ENCODE data around the gene FAM216A. TPM values are rescaled to one million over a fixed set of nuclear protein-coding genes. Genes with fewer than 3 reads are reported as not detected.
A peak's percentile ranks its signal among the peaks of the same experiment; 100 is the strongest.
"Not testable (repeated sequence)": the region's sequence is repeated elsewhere in the genome, so short reads cannot be mapped to it uniquely, and the experiment has no call there.

Gene FAM216A
- total RNA-seq: 10 to 100 TPM; 17.4 to 41.5 TPM

GRCh38 chr12:110468214-110469048, at the start of gene FAM216A, which contains the start of gene GPN3:
Gene FAM216A, plus strand, starts transcription at chr12:110468845. Its CDS starts 31 bp downstream, at chr12:110468876.
Gene GPN3, minus strand, starts transcription at chr12:110468257. Its CDS starts 54 bp downstream, at chr12:110468203.
- peak; percentile 94 to 97 for DNase-seq (ENCODE audit: low spot score in 2 of 2)
- Mint-ChIP-seq H3K27ac (peak within 1 kb of the TSS; percentile 90 to 100), H3K9me3 (no peaks in the 10 kb centered on the region), H3K36me3 (peaks cover 15 to 34% of the 10 kb centered on the region in 2 donors)
- peak; percentile 86 to 89 for ATAC-seq

GRCh38 chr12:110420644-110421043, 48.0 kb upstream of the FAM216A start:
- DNase-seq (ENCODE audit: low spot score in 2 of 2); H3K27ac Mint-ChIP-seq; H3K9me3 Mint-ChIP-seq; ATAC-seq; H3K36me3 Mint-ChIP-seq: not testable (repeated sequence)

GRCh38 chr12:110421159-110421661, 47.4 kb upstream of the FAM216A start:
- ATAC-seq (no peak), DNase-seq (ENCODE audit: low spot score in 2 of 2) (no peak)
- Mint-ChIP-seq H3K27ac (no peak overlapping the region), H3K36me3 (no peaks in the 10 kb centered on the region), H3K9me3 (no peaks in the 10 kb centered on the region)

GRCh38 chr12:110421701-110422100, 46.9 kb upstream of the FAM216A start:
- Mint-ChIP-seq H3K27ac (no peak overlapping the region), H3K9me3 (no peaks in the 10 kb centered on the region), H3K36me3 (no peaks in the 10 kb centered on the region)
- DNase-seq (ENCODE audit: low spot score in 2 of 2) (no peak), ATAC-seq (no peak)

- Mint-ChIP-seq H3K9me3 (no peaks in the 10 kb centered on the region), H3K36me3 (no peaks in the 10 kb centered on the region), H3K27ac (no peak overlapping the region)
- ATAC-seq (no peak), DNase-seq (ENCODE audit: low spot score in 2 of 2) (no peak)
Observed at GRCh38 chr12:110424237-110424636, 44.4 kb upstream of the FAM216A start.

GRCh38 chr12:110426406-110426805, 42.2 kb upstream of the FAM216A start:
- H3K27ac Mint-ChIP-seq: no peak overlapping the region
- no peaks in the 10 kb centered on the region for H3K9me3 Mint-ChIP-seq
- DNase-seq (ENCODE audit: low spot score in 2 of 2) (no peak), ATAC-seq (no peak)
- H3K36me3 Mint-ChIP-seq: no peaks in the 10 kb centered on the region

GRCh38 chr12:110429676-110430075, 39.0 kb upstream of the FAM216A start:
- ATAC-seq; DNase-seq (ENCODE audit: low spot score in 2 of 2); H3K9me3 Mint-ChIP-seq; H3K27ac Mint-ChIP-seq; H3K36me3 Mint-ChIP-seq: not testable (repeated sequence)

- Mint-ChIP-seq H3K27ac (peak overlapping the region in 1 of 2 donors; percentile 98), H3K36me3 (peaks cover 0 to 13% of the 10 kb centered on the region in 2 donors), H3K9me3 (no peaks in the 10 kb centered on the region)
- peak in 1 of 2 donors; percentile 27 for DNase-seq (ENCODE audit: low spot score in 2 of 2)
- peak; percentile 42 to 65 for ATAC-seq
Observed at GRCh38 chr12:110431957-110432587, 36.6 kb upstream of the FAM216A start.

- peaks cover 0 to 33% of the 10 kb centered on the region in 2 donors for H3K36me3 Mint-ChIP-seq
- H3K27ac Mint-ChIP-seq: peak overlapping the region in 1 of 2 donors; percentile 88
Observed at GRCh38 chr12:110436231-110436630, 32.4 kb upstream of the FAM216A start.

GRCh38 chr12:110444455-110444854, 24.2 kb upstream of the FAM216A start:
- Mint-ChIP-seq H3K36me3 (peaks cover 19 to 44% of the 10 kb centered on the region in 2 donors), H3K27ac (peak overlapping the region; percentile 18 to 34), H3K9me3 (no peaks in the 10 kb centered on the region)
- DNase-seq (ENCODE audit: low spot score in 2 of 2) (no peak), ATAC-seq (no peak)

More at GRCh38 chr12:110436231-110436630, 32.4 kb upstream of the FAM216A start:
- no peaks in the 10 kb centered on the region for H3K9me3 Mint-ChIP-seq
- no peak for ATAC-seq
- DNase-seq (ENCODE audit: low spot score in 2 of 2): no peak

- Mint-ChIP-seq H3K36me3 (peaks cover 27 to 51% of the 10 kb centered on the region in 2 donors), H3K27ac (peak within 1 kb of the TSS; percentile 98 to 100), H3K9me3 (no peaks in the 10 kb centered on the region)
- ATAC-seq: peak; percentile 99
- peak; percentile 93 to 96 for DNase-seq (ENCODE audit: low spot score in 2 of 2)
Observed at GRCh38 chr12:110449799-110450497, 18.7 kb upstream of the FAM216A start, which contains the start of gene ARPC3. Gene ARPC3, minus strand, starts transcription at chr12:110450337. Its CDS starts 77 bp downstream, at chr12:110450260.

- ATAC-seq (no peak), DNase-seq (ENCODE audit: low spot score in 2 of 2) (no peak)
- H3K9me3 Mint-ChIP-seq: no peaks in the 10 kb centered on the region
- H3K36me3 Mint-ChIP-seq: peaks cover 24 to 50% of the 10 kb centered on the region in 2 donors
- H3K27ac Mint-ChIP-seq: peak overlapping the region; percentile 94 to 98
Observed at GRCh38 chr12:110451263-110451662, 17.4 kb upstream of the FAM216A start.

- no peak overlapping the region for H3K27ac Mint-ChIP-seq
- peaks cover 19 to 34% of the 10 kb centered on the region in 2 donors for H3K36me3 Mint-ChIP-seq
- H3K9me3 Mint-ChIP-seq: no peaks in the 10 kb centered on the region
- DNase-seq (ENCODE audit: low spot score in 2 of 2): no peak
- no peak for ATAC-seq
Observed at GRCh38 chr12:110453569-110454296, 14.9 kb upstream of the FAM216A start.

GRCh38 chr12:110458756-110459155, 9.9 kb upstream of the FAM216A start:
- H3K9me3 Mint-ChIP-seq: no peaks in the 10 kb centered on the region
- DNase-seq (ENCODE audit: low spot score in 2 of 2) (no peak), ATAC-seq (no peak)
- peak overlapping the region in 1 of 2 donors; percentile 56 for H3K27ac Mint-ChIP-seq
- peaks cover 0 to 8% of the 10 kb centered on the region in 2 donors for H3K36me3 Mint-ChIP-seq

- not testable (repeated sequence) for DNase-seq (ENCODE audit: low spot score in 2 of 2); ATAC-seq; H3K27ac Mint-ChIP-seq; H3K9me3 Mint-ChIP-seq; H3K36me3 Mint-ChIP-seq
Observed at GRCh38 chr12:110461189-110461588, 7.5 kb upstream of the FAM216A start.

- Mint-ChIP-seq H3K9me3 (no peaks in the 10 kb centered on the region), H3K27ac (no peak overlapping the region), H3K36me3 (peaks cover 14 to 17% of the 10 kb centered on the region in 2 donors)
- DNase-seq (ENCODE audit: low spot score in 2 of 2) (no peak), ATAC-seq (no peak)
Observed at GRCh38 chr12:110465024-110465423, 3.6 kb upstream of the FAM216A start.
